IMR-90 (cell line): Measurements from ENCODE around the gene MLH3. TPM values are rescaled to one million over a fixed set of nuclear protein-coding genes. Genes with fewer than 3 reads are reported as not detected.

Source experiments
- ATAC-seq: fragments of 200-7000 bp; cut with Tn5 transposase; 2 replicates; pipeline ENCODE4 v1.9.1; 2020; ENCODE audit warnings: low read depth, mild to moderate bottlenecking, moderate library complexity
- BruUV-seq: library from RNA; stranded (reverse); fragments of 400-500 nt; replicated peaks from 2 replicates; lab custom pipeline; 2021; lab: Mats Ljungman, UMichigan
- CTCF ChIA-PET: fragments of 300-600 bp; formaldehyde crosslinking; extraction: SDS; loops from one replicate; lab custom pipeline; 2021; ENCODE audit warnings: antibody characterized with exemption; lab: Yijun Ruan, JAX
- POLR2A ChIA-PET: fragments of 300-600 bp; sonication (Branson Sonifier 250); formaldehyde crosslinking; loops from one replicate; lab custom pipeline; 2022; ENCODE audit warnings: antibody characterized with exemption; ENCODE audit not compliant: unreplicated experiment; lab: Charles Lee
- DNase-seq: peaks from one replicate; pipeline ENCODE4 v3.0.0; 2013
- H2AFZ ChIP-seq: replicated peaks from 2 replicates; pipeline ENCODE3; 2013; ENCODE audit warnings: low read length, mild to moderate bottlenecking; ENCODE audit not compliant: poor library complexity
- H2AK5ac ChIP-seq: 2 replicates; pipeline ENCODE4 v1.6.1; 2013; ENCODE audit warnings: low read depth, low read length, inconsistent platforms
- H2AK9ac ChIP-seq: replicated peaks from 2 replicates; pipeline ENCODE3; 2013; ENCODE audit warnings: mild to moderate bottlenecking, low read depth, low read length, moderate library complexity; ENCODE audit not compliant: poor library complexity
- H2BK120ac ChIP-seq: 2 replicates; pipeline ENCODE4 v1.6.1; 2013; ENCODE audit warnings: low read depth, low read length, inconsistent platforms
- H2BK15ac ChIP-seq: 3 replicates; pipeline ENCODE4 v1.6.1; 2013; ENCODE audit warnings: low read depth, low read length, inconsistent platforms
- H2BK20ac ChIP-seq: 2 replicates; pipeline ENCODE4 v1.6.1; 2013; ENCODE audit warnings: low read depth, mild to moderate bottlenecking, inconsistent platforms, low read length, moderate library complexity
- H2BK5ac ChIP-seq: 2 replicates; pipeline ENCODE4 v1.6.1; 2013; ENCODE audit warnings: mild to moderate bottlenecking, low read depth, low read length, inconsistent platforms; ENCODE audit not compliant: poor library complexity, severe bottlenecking
- H3K14ac ChIP-seq: replicated peaks from 2 replicates; pipeline ENCODE4 v1.6.1; 2013; ENCODE audit warnings: low read depth, low read length, inconsistent platforms
- H3K18ac ChIP-seq: 2 replicates; pipeline ENCODE4 v1.6.1; 2013; ENCODE audit warnings: low read depth, low read length, control low read depth
- H3K23ac ChIP-seq: 2 replicates; pipeline ENCODE4 v1.6.1; 2013; ENCODE audit warnings: low read depth, low read length, inconsistent platforms
- H3K27ac ChIP-seq: 2 replicates; pipeline ENCODE4 v1.5.1; 2013; ENCODE audit warnings: mild to moderate bottlenecking, control low read depth, low read length; ENCODE audit not compliant: insufficient read depth
- H3K27me3 ChIP-seq: 2 replicates; pipeline ENCODE4 v1.6.1; 2013; ENCODE audit warnings: low read length; ENCODE audit not compliant: control insufficient read depth, insufficient read depth
- H3K36me3 ChIP-seq: 2 replicates; pipeline ENCODE4 v1.6.1; 2013; ENCODE audit warnings: low read length, mixed read lengths; ENCODE audit not compliant: control insufficient read depth, insufficient read depth
- H3K4ac ChIP-seq: 2 replicates; pipeline ENCODE4 v1.6.1; 2013; ENCODE audit warnings: low read depth, low read length, inconsistent platforms
- H3K4me1 ChIP-seq: 2 replicates; pipeline ENCODE4 v1.6.1; 2013; ENCODE audit warnings: low read length, mixed read lengths; ENCODE audit not compliant: control insufficient read depth, insufficient read depth
- H3K4me2 ChIP-seq: 2 replicates; pipeline ENCODE4 v1.6.1; 2013; ENCODE audit warnings: low read depth, mild to moderate bottlenecking, control low read depth, low read length, moderate library complexity
- H3K4me3 ChIP-seq: 2 replicates; pipeline ENCODE4 v1.5.1; 2013; ENCODE audit warnings: low read depth, mild to moderate bottlenecking, control low read depth, low read length, moderate library complexity; ENCODE audit not compliant: insufficient read depth
- H3K56ac ChIP-seq: 2 replicates; pipeline ENCODE4 v1.6.1; 2013; ENCODE audit warnings: low read length, inconsistent platforms; ENCODE audit not compliant: insufficient read depth; ENCODE audit errors: extremely low read depth
- H3K79me1 ChIP-seq, 2 experiments: 2 replicates each; pipeline ENCODE4 v1.6.1; 2013; ENCODE audit warnings: low read length in 2 of 2, inconsistent platforms in 1 of 2, low read depth in 1 of 2
- H3K9ac ChIP-seq: 2 replicates; pipeline ENCODE4 v1.6.1; 2013; ENCODE audit warnings: low read depth, low read length, control low read depth
- H3K9me1 ChIP-seq: 2 replicates; pipeline ENCODE4 v1.6.1; 2013; ENCODE audit warnings: low read length, inconsistent platforms; ENCODE audit not compliant: insufficient read depth
- H3K9me3 ChIP-seq: 2 replicates; pipeline ENCODE4 v1.6.1; 2013; ENCODE audit warnings: low read length; ENCODE audit not compliant: control insufficient read depth, insufficient read depth
- H4K20me1 ChIP-seq: 2 replicates; pipeline ENCODE4 v1.6.1; 2013; ENCODE audit warnings: low read length, inconsistent platforms; ENCODE audit not compliant: insufficient read depth
- H4K5ac ChIP-seq: 2 replicates; pipeline ENCODE4 v1.6.1; 2013; ENCODE audit warnings: mild to moderate bottlenecking, low read depth, low read length, control low read depth
- H4K8ac ChIP-seq, 2 experiments: 2 replicates each; pipeline ENCODE4 v1.6.1; 2013; ENCODE audit warnings: low read depth in 2 of 2, low read length in 2 of 2, control low read depth in 1 of 2, inconsistent platforms in 1 of 2
- H4K91ac ChIP-seq: 2 replicates; pipeline ENCODE4 v1.6.1; 2013; ENCODE audit warnings: low read depth, low read length, inconsistent platforms; ENCODE audit not compliant: insufficient read depth
- MAFK ChIP-seq: IDR thresholded peaks from 2 replicates; pipeline ENCODE4 v1.6.1; 2012; ENCODE audit warnings: low read depth, low read length, improper control_type of control experiment
- NFE2L2 ChIP-seq: fragments of 150-350 bp; IDR thresholded peaks from 2 replicates; pipeline ENCODE4 v1.6.1; 2016; ENCODE audit warnings: low read depth, mild to moderate bottlenecking, low read length
- WGBS, 2 experiments: methylation state at CpG; one replicate each; pipeline versions ENCODE4 v1.1.5 to v1.1.7; 2013; ENCODE audit warnings: missing lambda C conversion rate in 2 of 2; ENCODE audit not compliant: insufficient read length in 1 of 2; ENCODE audit errors: extremely low coverage in 2 of 2; 5-methylcytosine and 5-hydroxymethylcytosine counted together
- dilution Hi-C: fragments of 300-500 bp; cut with HindIII; formaldehyde crosslinking; loops from one replicate; pipeline ENCODE4 v1.14.3; 2018; ENCODE audit warnings: low sequenced_read_pairs; ENCODE audit not compliant: unreplicated experiment
- in situ Hi-C: fragments of 300-500 bp; cut with MboI; formaldehyde crosslinking; loops from 3 replicates; pipeline ENCODE4 v1.14.3; 2019; ENCODE audit warnings: low sequenced_read_pairs, inconsistent platforms, mixed read lengths
- intact Hi-C: fragments of 100-400 bp; cut with micrococcal nuclease; formaldehyde crosslinking; loops from 2 replicates; pipeline ENCODE4 v1.10.0; 2022
- polyA plus RNA-seq, 3 experiments: library from polyadenylated mRNA; depleted of rRNA; stranded (reverse); fragments of >200 nt; gene quantifications; 2 replicates each; pipeline ENCODE4 v1.2.3, GENCODE V29; 2012; ENCODE audit warnings: low replicate concordance in 1 of 3
- total RNA-seq: library from RNA; depleted of rRNA; stranded (reverse); fragments of >200 nt; gene quantifications from 2 replicates; pipeline ENCODE4 v1.2.3, GENCODE V29; 2012

The MLH3 gene
- total and polyA plus RNA-seq, 2 of the 4 experiments (the other 2 are of a cell fraction): 5.6 to 14.7 TPM

DNA sequence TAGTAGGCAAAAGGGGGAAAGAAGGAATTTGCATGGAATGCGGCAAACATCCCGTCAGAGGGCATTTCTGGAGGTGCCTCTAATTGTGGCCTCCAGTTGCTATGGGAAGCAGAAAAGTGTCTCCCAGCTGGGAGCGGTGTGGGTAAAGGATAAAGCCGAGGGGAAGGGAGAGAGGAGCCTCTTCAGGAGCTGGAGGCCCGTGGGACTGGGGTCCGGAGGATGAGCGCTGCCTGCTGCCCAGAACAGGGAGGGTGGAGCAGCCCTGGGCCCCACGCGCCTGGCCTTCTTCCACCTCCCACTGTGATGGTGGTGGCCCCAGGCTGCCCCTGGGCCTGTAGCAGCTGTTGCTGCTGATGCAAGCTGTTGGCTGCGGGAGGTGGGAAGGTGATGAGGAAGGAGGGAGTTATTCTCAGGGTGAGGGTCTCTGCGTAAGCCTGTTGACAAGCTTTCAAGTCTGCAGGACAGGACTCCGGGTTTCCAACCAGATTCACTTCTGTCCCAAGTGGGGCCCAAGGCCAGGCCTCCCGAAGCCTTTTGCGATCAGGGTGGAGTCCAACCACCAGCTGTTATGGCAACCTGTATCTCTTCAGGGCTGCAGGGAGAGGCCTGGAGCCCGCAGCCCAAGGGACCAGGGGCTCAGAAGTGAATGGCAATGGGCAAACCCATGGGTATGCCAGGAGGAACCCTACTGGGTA lies 76.8 kb downstream of the MLH3 start:
- BruUV-seq: no TSS peak
- Histone ChIP-seq H2BK5ac (no peak overlapping the region), H3K9ac (no peak overlapping the region), H3K23ac (no peak overlapping the region), H2BK120ac (no peak overlapping the region), H2BK15ac (no peak overlapping the region), H3K4me1 (peaks cover 1% of the 10 kb centered on the region; the same call in 1 of the 2 replicates), H4K5ac (no peak overlapping the region), H3K4me2 (no peak overlapping the region), H3K36me3 (no peaks in the 10 kb centered on the region), H3K9me3 (no peaks in the 10 kb centered on the region), H2BK20ac (no peak overlapping the region), H2AK9ac (no peak overlapping the region), H2AFZ (peak overlapping the region; percentile 51), H4K8ac (no peak overlapping the region), H3K27me3 (peaks cover 12% of the 10 kb centered on the region), H3K18ac (no peak overlapping the region), H4K91ac (no peak overlapping the region), H3K56ac (no peak overlapping the region), H2AK5ac (no peak overlapping the region), H3K9me1 (0 out of 2 replicates have a peak, but pooled peaks cover 3% of the 10 kb centered on the region), H4K20me1 (no peaks in the 10 kb centered on the region), H3K27ac (no peak overlapping the region), H3K4me3 (no peak overlapping the region), H3K14ac (no peak overlapping the region), H3K79me1 (no peaks in the 10 kb centered on the region), H3K4ac (no peak overlapping the region)
- DNase-seq (no peak), ATAC-seq (no peak; the same call in 1 of the 2 replicates)
- dilution Hi-C loops: no loop called here
- 64% methylated on average over 5 of the region's 15 CpGs; no CpG with 5 or more reads in 1 of the 2 experiments for WGBS, 2 experiments
- ChIA-PET CTCF (no interaction called here), POLR2A (no interaction called here)
- TF ChIP-seq MAFK: no peak
- TF ChIP-seq NFE2L2: no peak
- in situ Hi-C loops: no loop called here
- intact Hi-C loops: no loop called here
